Natural killer cell (primary cell): ENCODE measurements around the gene PCDH9. TPM values are rescaled to one million over a fixed set of nuclear protein-coding genes. Genes with fewer than 3 reads are reported as not detected.

Source experiments
- ATAC-seq, 3 donors: fragments of 150-1000 bp in 2 of 3; fragments of 200-7000 bp in 1 of 3; cut with Tn5 transposase; 1 replicate in 1 of 3; 2 replicates in 2 of 3; pipeline ENCODE4 v1.10.0; 2021; ENCODE audit warnings: mild to moderate bottlenecking in 2 of 3, moderate library complexity in 2 of 3
- DNase-seq, 2 donors: peaks; one replicate each; pipeline versions ENCODE4 v3.0.0 to v3.0.0-alpha.2; 2013 to 2021; ENCODE audit warnings: mixed read lengths in 1 of 2
- H3K27ac ChIP-seq: one replicate; pipeline ENCODE4 v1.5.1; 2013; ENCODE audit warnings: mild to moderate bottlenecking, low read length
- H3K27me3 ChIP-seq: one replicate; pipeline ENCODE4 v1.6.1; 2013; ENCODE audit warnings: low read length; ENCODE audit not compliant: control insufficient read depth, insufficient read depth
- H3K36me3 ChIP-seq: one replicate; pipeline ENCODE4 v1.6.1; 2013; ENCODE audit warnings: low read length; ENCODE audit not compliant: control insufficient read depth, insufficient read depth
- H3K4me1 ChIP-seq: one replicate; pipeline ENCODE4 v1.6.1; 2013; ENCODE audit warnings: low read length; ENCODE audit not compliant: control insufficient read depth, insufficient read depth
- H3K4me3 ChIP-seq: one replicate; pipeline ENCODE4 v1.5.1; 2013; ENCODE audit warnings: low read length
- H3K9me3 ChIP-seq: one replicate; pipeline ENCODE4 v1.6.1; 2013; ENCODE audit warnings: low read length; ENCODE audit not compliant: control insufficient read depth, insufficient read depth
- H3K27ac Mint-ChIP-seq, 2 donors: one replicate each; pipeline ENCODE4 v1.8.0; 2022; ENCODE audit warnings: mild to moderate bottlenecking in 2 of 2, mixed read lengths in 2 of 2, moderate library complexity in 1 of 2
- H3K27me3 Mint-ChIP-seq, 2 donors: one replicate each; pipeline ENCODE4 v1.8.0; 2022; ENCODE audit warnings: low read depth in 2 of 2, mixed read lengths in 2 of 2
- H3K36me3 Mint-ChIP-seq: one replicate; pipeline ENCODE4 v1.8.0; 2022; ENCODE audit warnings: mixed read lengths
- H3K4me1 Mint-ChIP-seq, 2 donors: one replicate each; pipeline ENCODE4 v1.8.0; 2022; ENCODE audit warnings: mixed read lengths in 2 of 2
- H3K4me3 Mint-ChIP-seq: one replicate; pipeline ENCODE4 v1.8.0; 2022; ENCODE audit warnings: mild to moderate bottlenecking, moderate library complexity, mixed read lengths
- H3K9me3 Mint-ChIP-seq, 2 donors: one replicate each; pipeline ENCODE4 v1.8.0; 2022; ENCODE audit warnings: mixed read lengths in 2 of 2
- WGBS: methylation state at CpG from one replicate; pipeline ENCODE4 v1.1.7; 2013; ENCODE audit warnings: missing lambda C conversion rate; ENCODE audit not compliant: insufficient coverage; 5-methylcytosine and 5-hydroxymethylcytosine counted together
- intact Hi-C: fragments of 100-400 bp; cut with micrococcal nuclease; formaldehyde crosslinking; loops from one replicate; pipeline ENCODE4 v1.14.2; 2022
- total RNA-seq, 4 donors: library from RNA; stranded (reverse); fragments of 120-200 nt in 1 of 4; gene quantifications; one replicate each; pipeline versions ENCODE4 v1.2.3 to v1.2.4, GENCODE V29; 2013 to 2022
- TF ChIP-seq, protein P1 (sequence below): fragments of 200-600 bp; IDR thresholded peaks from one replicate; pipeline ENCODE4 v1.8.0; 2022; ENCODE audit warnings: antibody characterized with exemption

The PCDH9 gene
- total RNA-seq, 3 donors from 2014 or later (not counting 1 experiment from before 2014, with no cell fraction given) = 0.43 to 1.5 (median 0.68) TPM

- Mint-ChIP-seq H3K27me3 (no peaks in the 10 kb centered on the region), H3K27ac (no peak overlapping the region), H3K36me3 (no peaks in the 10 kb centered on the region), H3K9me3 (no peaks in the 10 kb centered on the region), H3K4me3 (no peak overlapping the region), H3K4me1 (no peaks in the 10 kb centered on the region)
- no peak for ATAC-seq
- H3K36me3 ChIP-seq = no peaks in the 10 kb centered on the region
- no peak overlapping the region for H3K4me3 ChIP-seq
- H3K9me3 ChIP-seq = no peaks in the 10 kb centered on the region
- no peak for DNase-seq
- no peak overlapping the region for H3K27ac ChIP-seq
- TF ChIP-seq, protein P1, sequence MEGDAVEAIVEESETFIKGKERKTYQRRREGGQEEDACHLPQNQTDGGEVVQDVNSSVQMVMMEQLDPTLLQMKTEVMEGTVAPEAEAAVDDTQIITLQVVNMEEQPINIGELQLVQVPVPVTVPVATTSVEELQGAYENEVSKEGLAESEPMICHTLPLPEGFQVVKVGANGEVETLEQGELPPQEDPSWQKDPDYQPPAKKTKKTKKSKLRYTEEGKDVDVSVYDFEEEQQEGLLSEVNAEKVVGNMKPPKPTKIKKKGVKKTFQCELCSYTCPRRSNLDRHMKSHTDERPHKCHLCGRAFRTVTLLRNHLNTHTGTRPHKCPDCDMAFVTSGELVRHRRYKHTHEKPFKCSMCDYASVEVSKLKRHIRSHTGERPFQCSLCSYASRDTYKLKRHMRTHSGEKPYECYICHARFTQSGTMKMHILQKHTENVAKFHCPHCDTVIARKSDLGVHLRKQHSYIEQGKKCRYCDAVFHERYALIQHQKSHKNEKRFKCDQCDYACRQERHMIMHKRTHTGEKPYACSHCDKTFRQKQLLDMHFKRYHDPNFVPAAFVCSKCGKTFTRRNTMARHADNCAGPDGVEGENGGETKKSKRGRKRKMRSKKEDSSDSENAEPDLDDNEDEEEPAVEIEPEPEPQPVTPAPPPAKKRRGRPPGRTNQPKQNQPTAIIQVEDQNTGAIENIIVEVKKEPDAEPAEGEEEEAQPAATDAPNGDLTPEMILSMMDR = no peak
- WGBS = 60% methylated on average over 5 of the region's 6 CpGs
- H3K4me1 ChIP-seq = no peaks in the 10 kb centered on the region
- intact Hi-C loops = no loop called here
- no peaks in the 10 kb centered on the region for H3K27me3 ChIP-seq
These were observed 107.9 kb downstream of the PCDH9 start for GRCh38 chr13:67122251-67122650.

- ATAC-seq = no peak
- Mint-ChIP-seq H3K36me3 (no peaks in the 10 kb centered on the region), H3K9me3 (no peaks in the 10 kb centered on the region), H3K4me3 (no peak overlapping the region), H3K27me3 (no peaks in the 10 kb centered on the region), H3K27ac (no peak overlapping the region), H3K4me1 (no peaks in the 10 kb centered on the region)
- no peak overlapping the region for H3K27ac ChIP-seq
- TF ChIP-seq, protein P1 = no peak
- WGBS = 71% methylated on average over 4 of the region's 6 CpGs
- H3K4me3 ChIP-seq = no peak overlapping the region
- DNase-seq = no peak
- no peaks in the 10 kb centered on the region for H3K36me3 ChIP-seq
- H3K9me3 ChIP-seq = no peaks in the 10 kb centered on the region
- intact Hi-C loops = no loop called here
- no peaks in the 10 kb centered on the region for H3K4me1 ChIP-seq
- H3K27me3 ChIP-seq = no peaks in the 10 kb centered on the region
These were observed 109.1 kb downstream of the PCDH9 start for GRCh38 chr13:67120872-67121531.

- no peaks in the 10 kb centered on the region for H3K36me3 Mint-ChIP-seq
- Histone ChIP-seq H3K9me3 (no peaks in the 10 kb centered on the region), H3K27me3 (no peaks in the 10 kb centered on the region), H3K4me1 (no peaks in the 10 kb centered on the region), H3K27ac (no peak overlapping the region), H3K36me3 (no peaks in the 10 kb centered on the region), H3K4me3 (no peak overlapping the region)
- 73% methylated on average over 1 of the region's 1 CpG for WGBS
- ATAC-seq = no peak
- H3K4me1 Mint-ChIP-seq = no peaks in the 10 kb centered on the region
- no peaks in the 10 kb centered on the region for H3K27me3 Mint-ChIP-seq
- TF ChIP-seq, protein P1 = no peak
- H3K27ac Mint-ChIP-seq = no peak overlapping the region
- DNase-seq = no peak
- no peak overlapping the region for H3K4me3 Mint-ChIP-seq
- H3K9me3 Mint-ChIP-seq = no peaks in the 10 kb centered on the region
- intact Hi-C loops = no loop called here
These were observed 110.6 kb downstream of the PCDH9 start for GRCh38 chr13:67119481-67119894.

- Histone ChIP-seq H3K27me3 (no peaks in the 10 kb centered on the region), H3K36me3 (no peaks in the 10 kb centered on the region), H3K9me3 (no peaks in the 10 kb centered on the region), H3K4me1 (no peaks in the 10 kb centered on the region), H3K4me3 (no peak overlapping the region), H3K27ac (no peak overlapping the region)
- H3K27ac Mint-ChIP-seq = no peak overlapping the region
- intact Hi-C loops = no loop called here
- TF ChIP-seq, protein P1 = no peak
- 83% methylated on average over 1 of the region's 1 CpG for WGBS
- no peaks in the 10 kb centered on the region for H3K27me3 Mint-ChIP-seq
- ATAC-seq (no peak), DNase-seq (no peak)
- no peak overlapping the region for H3K4me3 Mint-ChIP-seq
- no peaks in the 10 kb centered on the region for H3K9me3 Mint-ChIP-seq
- H3K4me1 Mint-ChIP-seq = no peaks in the 10 kb centered on the region
- H3K36me3 Mint-ChIP-seq = no peaks in the 10 kb centered on the region
These were observed 111.9 kb downstream of the PCDH9 start for GRCh38 chr13:67118277-67118676.
